IMR-90 (cell line): ENCODE results near the gene CD55. TPM values are rescaled to one million over a fixed set of nuclear protein-coding genes. Genes with fewer than 3 reads are reported as not detected.

ENCODE experiments used
- ATAC-seq: fragments of 200-7000 bp; cut with Tn5 transposase; 2 replicates; pipeline ENCODE4 v1.9.1; 2020; ENCODE audit warnings: low read depth, mild to moderate bottlenecking, moderate library complexity
- BruUV-seq: library from RNA; stranded (reverse); fragments of 400-500 nt; replicated peaks from 2 replicates; lab custom pipeline; 2021; lab: Mats Ljungman, UMichigan
- CTCF ChIA-PET: fragments of 300-600 bp; formaldehyde crosslinking; extraction: SDS; loops from one replicate; lab custom pipeline; 2021; ENCODE audit warnings: antibody characterized with exemption; lab: Yijun Ruan, JAX
- POLR2A ChIA-PET: fragments of 300-600 bp; sonication (Branson Sonifier 250); formaldehyde crosslinking; loops from one replicate; lab custom pipeline; 2022; ENCODE audit warnings: antibody characterized with exemption; ENCODE audit not compliant: unreplicated experiment; lab: Charles Lee
- DNase-seq: peaks from one replicate; pipeline ENCODE4 v3.0.0; 2013
- H2AFZ ChIP-seq: replicated peaks from 2 replicates; pipeline ENCODE3; 2013; ENCODE audit warnings: low read length, mild to moderate bottlenecking; ENCODE audit not compliant: poor library complexity
- H2AK5ac ChIP-seq: 2 replicates; pipeline ENCODE4 v1.6.1; 2013; ENCODE audit warnings: low read depth, low read length, inconsistent platforms
- H2AK9ac ChIP-seq: replicated peaks from 2 replicates; pipeline ENCODE3; 2013; ENCODE audit warnings: mild to moderate bottlenecking, low read depth, low read length, moderate library complexity; ENCODE audit not compliant: poor library complexity
- H2BK120ac ChIP-seq: 2 replicates; pipeline ENCODE4 v1.6.1; 2013; ENCODE audit warnings: low read depth, low read length, inconsistent platforms
- H2BK15ac ChIP-seq: 3 replicates; pipeline ENCODE4 v1.6.1; 2013; ENCODE audit warnings: low read depth, low read length, inconsistent platforms
- H2BK20ac ChIP-seq: 2 replicates; pipeline ENCODE4 v1.6.1; 2013; ENCODE audit warnings: low read depth, mild to moderate bottlenecking, inconsistent platforms, low read length, moderate library complexity
- H2BK5ac ChIP-seq: 2 replicates; pipeline ENCODE4 v1.6.1; 2013; ENCODE audit warnings: mild to moderate bottlenecking, low read depth, low read length, inconsistent platforms; ENCODE audit not compliant: poor library complexity, severe bottlenecking
- H3K14ac ChIP-seq: replicated peaks from 2 replicates; pipeline ENCODE4 v1.6.1; 2013; ENCODE audit warnings: low read depth, low read length, inconsistent platforms
- H3K18ac ChIP-seq: 2 replicates; pipeline ENCODE4 v1.6.1; 2013; ENCODE audit warnings: low read depth, low read length, control low read depth
- H3K23ac ChIP-seq: 2 replicates; pipeline ENCODE4 v1.6.1; 2013; ENCODE audit warnings: low read depth, low read length, inconsistent platforms
- H3K27ac ChIP-seq: 2 replicates; pipeline ENCODE4 v1.5.1; 2013; ENCODE audit warnings: mild to moderate bottlenecking, control low read depth, low read length; ENCODE audit not compliant: insufficient read depth
- H3K27me3 ChIP-seq: 2 replicates; pipeline ENCODE4 v1.6.1; 2013; ENCODE audit warnings: low read length; ENCODE audit not compliant: control insufficient read depth, insufficient read depth
- H3K36me3 ChIP-seq: 2 replicates; pipeline ENCODE4 v1.6.1; 2013; ENCODE audit warnings: low read length, mixed read lengths; ENCODE audit not compliant: control insufficient read depth, insufficient read depth
- H3K4ac ChIP-seq: 2 replicates; pipeline ENCODE4 v1.6.1; 2013; ENCODE audit warnings: low read depth, low read length, inconsistent platforms
- H3K4me1 ChIP-seq: 2 replicates; pipeline ENCODE4 v1.6.1; 2013; ENCODE audit warnings: low read length, mixed read lengths; ENCODE audit not compliant: control insufficient read depth, insufficient read depth
- H3K4me2 ChIP-seq: 2 replicates; pipeline ENCODE4 v1.6.1; 2013; ENCODE audit warnings: low read depth, mild to moderate bottlenecking, control low read depth, low read length, moderate library complexity
- H3K4me3 ChIP-seq: 2 replicates; pipeline ENCODE4 v1.5.1; 2013; ENCODE audit warnings: low read depth, mild to moderate bottlenecking, control low read depth, low read length, moderate library complexity; ENCODE audit not compliant: insufficient read depth
- H3K56ac ChIP-seq: 2 replicates; pipeline ENCODE4 v1.6.1; 2013; ENCODE audit warnings: low read length, inconsistent platforms; ENCODE audit not compliant: insufficient read depth; ENCODE audit errors: extremely low read depth
- H3K79me1 ChIP-seq, 2 experiments: 2 replicates each; pipeline ENCODE4 v1.6.1; 2013; ENCODE audit warnings: low read length in 2 of 2, inconsistent platforms in 1 of 2, low read depth in 1 of 2
- H3K9ac ChIP-seq: 2 replicates; pipeline ENCODE4 v1.6.1; 2013; ENCODE audit warnings: low read depth, low read length, control low read depth
- H3K9me1 ChIP-seq: 2 replicates; pipeline ENCODE4 v1.6.1; 2013; ENCODE audit warnings: low read length, inconsistent platforms; ENCODE audit not compliant: insufficient read depth
- H3K9me3 ChIP-seq: 2 replicates; pipeline ENCODE4 v1.6.1; 2013; ENCODE audit warnings: low read length; ENCODE audit not compliant: control insufficient read depth, insufficient read depth
- H4K20me1 ChIP-seq: 2 replicates; pipeline ENCODE4 v1.6.1; 2013; ENCODE audit warnings: low read length, inconsistent platforms; ENCODE audit not compliant: insufficient read depth
- H4K5ac ChIP-seq: 2 replicates; pipeline ENCODE4 v1.6.1; 2013; ENCODE audit warnings: mild to moderate bottlenecking, low read depth, low read length, control low read depth
- H4K8ac ChIP-seq, 2 experiments: 2 replicates each; pipeline ENCODE4 v1.6.1; 2013; ENCODE audit warnings: low read depth in 2 of 2, low read length in 2 of 2, control low read depth in 1 of 2, inconsistent platforms in 1 of 2
- H4K91ac ChIP-seq: 2 replicates; pipeline ENCODE4 v1.6.1; 2013; ENCODE audit warnings: low read depth, low read length, inconsistent platforms; ENCODE audit not compliant: insufficient read depth
- CTCF ChIP-seq: conservative IDR thresholded peaks from 2 replicates; pipeline ENCODE4 v1.5.1; 2012; ENCODE audit warnings: mild to moderate bottlenecking, low read depth, low read length, improper control_type of control experiment
- USF2 ChIP-seq: fragments of 150-350 bp; IDR thresholded peaks from 2 replicates; pipeline ENCODE4 v1.6.1; 2017; ENCODE audit warnings: mild to moderate bottlenecking, antibody characterized with exemption, low read length, low read depth
- WGBS, 2 experiments: methylation state at CpG; one replicate each; pipeline versions ENCODE4 v1.1.5 to v1.1.7; 2013; ENCODE audit warnings: missing lambda C conversion rate in 2 of 2; ENCODE audit not compliant: insufficient read length in 1 of 2; ENCODE audit errors: extremely low coverage in 2 of 2; 5-methylcytosine and 5-hydroxymethylcytosine counted together
- dilution Hi-C: fragments of 300-500 bp; cut with HindIII; formaldehyde crosslinking; loops from one replicate; pipeline ENCODE4 v1.14.3; 2018; ENCODE audit warnings: low sequenced_read_pairs; ENCODE audit not compliant: unreplicated experiment
- in situ Hi-C: fragments of 300-500 bp; cut with MboI; formaldehyde crosslinking; loops from 3 replicates; pipeline ENCODE4 v1.14.3; 2019; ENCODE audit warnings: low sequenced_read_pairs, inconsistent platforms, mixed read lengths
- intact Hi-C: fragments of 100-400 bp; cut with micrococcal nuclease; formaldehyde crosslinking; loops from 2 replicates; pipeline ENCODE4 v1.10.0; 2022
- polyA plus RNA-seq, 3 experiments: library from polyadenylated mRNA; depleted of rRNA; stranded (reverse); fragments of >200 nt; gene quantifications; 2 replicates each; pipeline ENCODE4 v1.2.3, GENCODE V29; 2012; ENCODE audit warnings: low replicate concordance in 1 of 3
- total RNA-seq: library from RNA; depleted of rRNA; stranded (reverse); fragments of >200 nt; gene quantifications from 2 replicates; pipeline ENCODE4 v1.2.3, GENCODE V29; 2012

The CD55 gene
- total and polyA plus RNA-seq, 2 of the 4 experiments (the other 2 are of a cell fraction) = 6.6 to 11.5 TPM

- no peak overlapping the region for H3K4me2 ChIP-seq
- H2BK120ac ChIP-seq = no peak overlapping the region
- in situ Hi-C loops (no loop called here), dilution Hi-C loops (no loop called here), intact Hi-C loops (no loop called here)
- peaks cover 10% of the 10 kb centered on the region for H3K36me3 ChIP-seq
- ATAC-seq (no peak), DNase-seq (no peak)
- no peak overlapping the region for H3K4ac ChIP-seq
- no TSS peak for BruUV-seq
- peaks cover 2% of the 10 kb centered on the region; the same call in 1 of the 2 replicates for H3K4me1 ChIP-seq
- WGBS, 2 experiments = no CpG with 5 or more reads among the region's 1 CpG
- no peak overlapping the region for H2AK9ac ChIP-seq
- no peak overlapping the region for H2AFZ ChIP-seq
- no peak overlapping the region for H4K8ac ChIP-seq
- H3K27ac ChIP-seq = no peak overlapping the region
- no peak overlapping the region for H2BK5ac ChIP-seq
- H3K4me3 ChIP-seq = no peak overlapping the region
- H3K14ac ChIP-seq = no peak overlapping the region
- no peak overlapping the region for H4K91ac ChIP-seq
- no peak overlapping the region for H2BK20ac ChIP-seq
- no peaks in the 10 kb centered on the region for H4K20me1 ChIP-seq
- no peaks in the 10 kb centered on the region for H3K27me3 ChIP-seq
- H3K9me3 ChIP-seq = no peaks in the 10 kb centered on the region
- TF ChIP-seq USF2 = no peak
- no peak for TF ChIP-seq CTCF
- H2BK15ac ChIP-seq = no peak overlapping the region
- CTCF ChIA-PET = no interaction called here
- no peak overlapping the region for H4K5ac ChIP-seq
- no peak overlapping the region for H3K23ac ChIP-seq
- no peak overlapping the region for H3K9ac ChIP-seq
- POLR2A ChIA-PET = no interaction called here
- peaks cover 3% of the 10 kb centered on the region; the same call in 1 of the 2 replicates for H3K9me1 ChIP-seq
- no peak overlapping the region for H3K18ac ChIP-seq
- no peak overlapping the region for H3K56ac ChIP-seq
- no peaks in the 10 kb centered on the region for H3K79me1 ChIP-seq
- no peak overlapping the region for H2AK5ac ChIP-seq
These were observed 12.1 kb downstream of the CD55 start for GRCh38 chr1:207333620-207334019.
